HG02885 (cell line): Measurements from ENCODE around the gene CIITA.
"Not testable (repeated sequence)": the region's sequence is repeated elsewhere in the genome, so short reads cannot be mapped to it uniquely, and the experiment has no call there.

ENCODE experiments used
- ATAC-seq: cut with Tn5 transposase; IDR thresholded peaks from one replicate; pipeline ENCODE4 v1.9.1; 2021; ENCODE audit warnings: mild to moderate bottlenecking; ENCODE audit not compliant: unreplicated experiment, poor library complexity

Gene CIITA

DNA sequence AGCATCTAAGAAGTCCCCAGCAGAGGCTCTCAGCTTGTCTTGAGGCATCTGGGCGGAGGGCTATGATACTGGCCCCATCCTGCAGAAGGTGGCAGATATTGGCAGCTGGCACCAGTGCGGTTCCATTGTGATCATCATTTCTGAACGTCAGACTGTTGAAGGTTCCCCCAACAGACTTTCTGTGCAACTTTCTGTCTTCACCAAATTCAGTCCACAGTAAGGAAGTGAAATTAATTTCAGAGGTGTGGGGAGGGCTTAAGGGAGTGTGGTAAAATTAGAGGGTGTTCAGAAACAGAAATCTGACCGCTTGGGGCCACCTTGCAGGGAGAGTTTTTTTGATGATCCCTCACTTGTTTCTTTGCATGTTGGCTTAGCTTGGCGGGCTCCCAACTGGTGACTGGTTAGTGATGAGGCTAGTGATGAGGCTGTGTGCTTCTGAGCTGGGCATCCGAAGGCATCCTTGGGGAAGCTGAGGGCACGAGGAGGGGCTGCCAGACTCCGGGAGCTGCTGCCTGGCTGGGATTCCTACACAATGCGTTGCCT is at the start of gene CIITA:
Gene CIITA, plus strand, starts transcription at position 404 of the 543 bp plus-strand sequence. Its CDS starts 129 bp downstream, at position 533.
- ATAC-seq = peak; percentile 54

GRCh38 chr16:10827691-10828341 is 49.2 kb upstream of the CIITA start:
- ATAC-seq = no peak

DNA sequence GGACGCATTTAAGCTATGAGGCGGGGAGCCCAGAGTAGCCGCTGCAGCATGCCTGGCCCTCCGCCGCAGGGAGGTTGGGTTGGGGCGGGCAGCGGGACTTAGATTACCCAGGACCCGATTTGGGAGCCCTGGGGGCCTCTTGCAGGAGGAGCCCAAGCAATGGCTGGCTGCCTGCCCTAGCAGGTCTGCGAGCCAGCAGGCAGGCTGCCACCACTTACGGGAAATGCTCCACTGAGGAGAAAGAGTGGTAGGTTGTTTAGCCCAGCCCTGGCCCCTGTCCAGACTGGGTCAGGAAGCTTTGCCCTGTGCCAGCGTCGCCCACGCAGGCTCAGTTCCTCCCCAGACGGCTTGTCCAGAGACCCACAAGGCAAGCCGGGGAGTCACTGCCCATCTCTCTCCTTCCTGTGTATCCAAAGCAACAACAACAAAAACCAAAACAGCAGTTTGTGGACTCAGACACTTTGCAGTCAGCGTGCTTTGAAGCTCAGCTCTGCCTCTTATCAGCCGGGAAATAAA is 48.1 kb upstream of the CIITA start:
- ATAC-seq = no peak

DNA sequence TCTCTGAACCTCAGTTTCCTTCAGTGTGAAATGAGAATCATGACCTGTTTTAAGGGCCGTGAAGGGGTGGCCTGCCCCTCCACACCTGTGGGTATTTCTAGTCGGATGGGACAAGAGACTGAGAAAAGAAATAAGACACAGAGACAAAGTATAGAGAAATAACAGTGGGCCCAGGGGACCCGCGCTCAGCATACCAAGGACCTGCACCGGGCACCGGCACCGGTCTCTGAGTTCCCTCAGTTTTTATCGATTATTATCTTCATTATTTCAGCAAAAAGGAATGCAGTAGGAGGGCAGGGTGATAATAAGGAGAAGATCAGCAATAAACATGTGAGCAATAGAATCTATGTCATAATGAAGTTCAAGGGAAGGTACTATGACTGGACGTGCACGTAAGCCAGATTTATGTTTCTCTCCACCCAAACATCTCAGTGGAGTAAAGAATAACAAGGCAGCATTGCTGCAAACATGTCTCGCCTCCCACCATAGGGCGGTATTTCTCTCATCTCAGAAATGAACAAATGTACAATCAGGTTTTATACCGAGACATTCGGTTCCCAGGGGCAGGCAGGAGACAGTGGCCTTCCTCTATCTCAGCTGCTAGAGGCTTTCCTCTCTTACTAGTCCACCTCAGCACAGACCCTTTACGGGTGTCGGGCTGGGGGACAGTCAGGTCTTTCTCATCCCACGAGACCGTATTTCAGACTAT is 47.5 kb upstream of the CIITA start:
- not testable (repeated sequence) for ATAC-seq

GRCh38 chr16:10830240-10830639 is 46.8 kb upstream of the CIITA start:
- not testable (repeated sequence) for ATAC-seq

- ATAC-seq = no peak
Measured at GRCh38 chr16:10831894-10832886, 44.8 kb upstream of the CIITA start.

DNA sequence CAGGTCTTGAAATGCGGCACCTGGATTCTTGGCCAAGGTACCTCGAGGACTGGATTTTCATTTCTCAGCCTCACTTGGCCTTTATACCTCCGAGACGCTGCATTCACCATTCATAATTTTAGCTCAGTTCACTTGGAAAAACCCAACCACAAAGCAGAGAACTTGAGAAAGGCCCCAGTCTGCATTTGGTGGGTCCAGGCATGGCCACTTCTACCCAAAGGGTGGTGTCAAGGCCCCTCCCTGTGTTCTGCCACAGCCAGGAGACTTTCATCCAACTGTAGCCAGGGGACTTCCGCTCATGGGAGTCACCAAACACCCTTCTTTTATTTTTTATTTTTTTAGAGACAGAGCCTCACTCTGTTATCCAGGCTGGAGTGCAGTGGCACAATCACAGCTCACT is 43.7 kb upstream of the CIITA start:
- ATAC-seq = no peak

DNA sequence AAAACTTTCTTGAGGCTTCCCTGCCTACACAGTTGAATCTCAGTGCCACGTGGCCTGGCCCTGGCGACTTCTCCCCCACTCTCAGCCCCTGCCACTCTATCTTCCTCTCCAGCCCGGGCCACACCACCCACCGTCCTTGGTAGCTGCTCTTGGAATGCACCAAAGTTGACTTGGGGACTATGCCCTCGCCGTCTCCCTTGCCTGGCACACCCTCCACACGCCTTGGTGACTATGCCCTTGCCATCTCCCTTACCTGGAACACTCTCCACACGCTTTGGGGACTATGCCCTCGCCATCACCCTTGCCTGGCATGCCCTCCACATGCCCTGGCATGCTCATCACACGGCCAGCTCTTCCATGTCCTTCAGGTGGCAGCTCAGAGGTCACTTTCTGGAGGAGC is 42.9 kb upstream of the CIITA start:
- ATAC-seq = no peak

DNA sequence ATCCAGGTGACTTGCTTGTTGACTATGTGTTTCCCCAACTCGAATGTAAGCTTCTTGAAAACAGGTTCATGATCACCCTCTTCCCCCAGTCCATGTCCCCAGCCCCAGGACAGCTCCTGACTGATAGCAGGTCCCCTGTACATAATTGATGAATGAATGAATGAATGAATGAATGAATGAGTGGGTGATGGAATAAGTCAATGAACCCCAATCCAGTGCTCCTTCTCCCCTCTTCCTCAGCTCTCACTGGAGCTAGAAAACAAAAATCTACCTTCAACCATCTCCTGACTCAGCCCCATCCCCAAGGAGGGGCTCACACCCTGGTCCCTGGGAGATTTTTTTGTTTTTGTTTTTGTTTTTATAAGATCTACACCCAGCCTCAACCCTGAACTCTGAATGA is 42.2 kb upstream of the CIITA start:
- no peak for ATAC-seq

DNA sequence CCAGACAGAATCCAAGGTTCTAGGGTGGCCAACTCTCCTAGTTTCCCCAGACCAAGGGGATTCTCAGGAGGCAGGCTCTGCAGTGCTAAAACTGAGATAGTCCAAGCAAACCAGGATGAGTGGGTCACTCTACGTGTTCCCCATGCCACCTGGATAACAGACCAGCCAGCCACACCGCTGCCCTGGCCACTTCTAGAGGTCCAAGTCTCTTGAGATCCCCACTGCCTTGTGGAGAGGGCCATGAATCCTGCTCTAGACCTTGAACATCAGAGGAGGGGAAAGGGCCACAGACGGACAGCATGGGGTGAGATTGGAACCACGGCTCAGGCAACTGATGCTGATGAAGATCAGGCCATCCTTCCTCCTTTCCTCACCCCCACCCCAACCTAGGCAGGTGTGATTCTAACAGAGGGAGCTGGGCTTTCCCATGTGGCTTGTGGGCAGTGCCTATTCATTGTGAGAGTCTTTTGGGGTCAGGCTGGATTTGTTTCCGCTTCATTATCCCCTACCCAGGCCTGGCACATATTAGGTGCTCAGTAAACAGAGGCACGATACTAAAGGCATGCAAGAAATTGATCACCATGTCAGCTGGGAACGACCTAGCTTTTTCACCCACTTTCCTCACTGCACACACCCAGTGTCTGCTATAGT is 41.6 kb upstream of the CIITA start:
- ATAC-seq = no peak

DNA sequence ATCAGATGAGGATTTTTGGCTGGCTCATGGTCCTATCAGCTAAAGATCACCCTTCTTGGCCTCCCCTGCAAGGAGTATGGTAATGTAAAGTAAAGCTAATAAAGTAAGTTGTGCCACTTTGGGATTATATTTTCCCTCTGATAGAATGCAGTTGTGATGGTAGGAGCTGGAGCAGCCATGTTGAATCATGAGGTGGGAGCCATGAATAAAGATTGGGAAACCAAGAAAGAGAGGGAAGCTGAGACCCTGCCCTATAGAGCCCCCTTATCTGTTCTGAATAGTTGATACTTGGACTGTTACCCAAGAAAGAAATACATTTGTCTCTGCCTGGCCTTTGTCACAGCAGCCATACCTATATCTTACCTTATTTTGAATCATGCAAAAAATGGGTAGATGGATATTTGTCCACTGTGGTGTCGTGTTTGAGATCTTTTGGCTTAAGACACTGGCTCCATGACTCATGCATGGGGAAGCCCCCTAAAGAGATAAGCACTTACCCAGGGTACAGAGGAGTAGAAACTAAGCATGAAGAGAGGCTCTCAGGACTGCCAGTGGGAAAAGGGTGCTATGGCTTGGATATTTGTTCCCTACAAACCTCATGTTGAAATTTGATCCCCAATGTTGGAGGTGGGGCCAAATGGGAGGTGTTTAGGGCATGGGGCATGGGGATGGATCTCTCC is 40.7 kb upstream of the CIITA start:
- no peak for ATAC-seq

DNA sequence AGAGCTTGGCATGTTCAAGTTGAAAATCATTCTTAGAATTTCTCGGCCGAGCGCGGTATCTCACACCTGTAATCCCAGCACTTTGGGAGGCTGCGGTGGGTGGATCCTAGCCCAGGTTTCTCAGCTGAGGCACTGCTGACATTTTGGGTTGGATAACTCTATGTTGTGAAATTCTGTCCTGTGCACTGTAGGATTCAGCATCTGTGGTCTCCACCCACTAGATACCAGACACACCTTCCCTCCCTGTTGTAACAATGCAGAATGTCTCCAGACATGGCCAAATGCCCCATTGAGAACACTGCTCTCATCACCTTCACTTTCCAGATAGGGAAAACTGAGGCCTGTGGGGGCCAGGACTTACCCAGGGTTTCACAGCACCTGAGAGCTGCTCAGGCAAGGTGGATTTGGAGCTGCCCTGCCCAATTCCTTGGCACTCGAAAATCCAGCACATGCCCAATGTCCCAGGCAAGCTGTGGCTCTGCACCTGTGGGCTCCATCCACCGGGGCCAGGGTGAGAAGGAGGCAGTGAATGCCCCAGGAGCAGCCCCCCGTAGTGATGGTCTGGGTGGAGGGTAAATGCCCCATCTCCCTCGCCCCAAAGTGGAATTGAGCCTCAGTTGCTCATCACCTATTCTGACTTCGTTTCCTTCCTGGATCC is 38.3 kb upstream of the CIITA start:
- ATAC-seq = no peak

DNA sequence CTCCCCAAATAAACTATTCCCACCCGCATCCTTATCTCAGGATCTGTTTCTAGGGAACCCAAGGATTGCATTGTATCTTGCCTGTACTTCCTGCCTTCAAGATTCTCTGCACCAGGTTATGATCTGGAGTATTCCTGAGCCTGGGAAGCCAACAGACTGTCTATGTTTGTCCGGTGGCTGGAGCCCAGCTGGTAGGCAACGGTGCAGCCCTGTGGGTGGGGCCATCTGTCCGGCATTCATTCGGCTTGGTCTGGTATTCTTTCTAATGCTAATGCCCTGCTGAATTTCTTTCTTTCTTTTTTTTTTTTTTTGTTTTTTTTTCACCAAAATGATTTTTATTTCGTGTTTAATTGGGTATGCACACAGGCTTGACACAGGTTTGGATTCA is 37.7 kb upstream of the CIITA start:
- no peak for ATAC-seq

- ATAC-seq = no peak
Measured at GRCh38 chr16:10840703-10841102, 36.3 kb upstream of the CIITA start.

- ATAC-seq = no peak
Measured at GRCh38 chr16:10846213-10846998, 30.6 kb upstream of the CIITA start.

DNA sequence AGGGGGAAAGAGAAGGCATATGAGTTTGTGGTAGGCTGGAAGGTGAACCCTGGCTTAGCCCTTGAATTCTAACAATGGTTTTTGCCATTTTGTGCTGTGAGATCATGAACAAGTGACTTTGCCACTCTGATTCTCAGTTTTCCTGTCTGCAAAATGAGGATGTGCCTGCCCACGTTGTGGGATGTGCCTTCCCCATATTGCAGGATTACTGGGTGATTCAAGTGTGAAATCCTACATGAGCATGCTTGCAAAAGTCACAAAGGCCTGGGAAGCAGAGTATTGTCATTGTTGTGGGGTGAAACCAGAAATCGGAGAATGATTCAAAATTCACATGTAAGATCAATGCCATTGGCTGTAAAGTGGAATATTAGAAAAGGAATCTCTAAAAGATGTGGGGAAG is 29.8 kb upstream of the CIITA start:
- ATAC-seq = no peak

DNA sequence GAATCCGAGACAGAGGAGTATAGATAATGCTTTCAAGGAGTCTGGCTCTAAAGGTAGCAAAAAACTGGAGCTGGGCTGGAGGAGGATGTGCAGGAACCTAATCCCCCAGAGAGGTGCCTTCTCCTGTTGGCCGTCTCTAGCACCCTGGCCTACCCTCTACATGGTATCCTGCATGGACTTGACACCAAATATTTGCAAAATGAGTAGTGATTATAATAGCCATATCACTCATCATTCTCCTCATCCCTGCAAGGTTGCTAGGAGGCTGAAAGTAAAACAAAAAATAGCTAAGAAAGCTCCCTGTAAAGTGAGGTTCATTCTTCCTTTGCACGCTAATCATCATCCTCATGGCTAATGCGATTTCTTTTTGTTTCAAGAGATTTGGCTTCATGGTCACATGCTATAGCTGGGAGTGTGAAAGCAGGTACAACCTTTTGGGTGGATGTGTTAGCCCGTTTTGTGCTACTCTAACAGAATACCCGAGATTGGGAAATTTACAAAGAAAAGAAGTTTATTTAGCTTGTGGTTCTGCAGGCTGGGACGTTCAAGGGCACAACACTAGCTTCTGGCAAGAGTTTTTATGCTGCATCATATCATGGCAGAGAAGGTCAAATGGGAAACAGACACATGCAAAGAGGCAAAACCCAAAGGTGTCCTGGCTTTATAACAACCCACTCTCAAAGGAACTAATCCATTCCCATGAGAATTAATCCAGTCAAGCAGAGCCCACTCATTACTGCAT is 27.1 kb upstream of the CIITA start:
- ATAC-seq = no peak
